WTC11 (cell line): ENCODE results near the gene GLI1. TPM values are rescaled to one million over a fixed set of nuclear protein-coding genes. Genes with fewer than 3 reads are reported as not detected.

ENCODE experiments used
- ATAC-seq: fragments of 200-7000 bp; cut with Tn5 transposase; 2 replicates; pipeline ENCODE4 v1.10.0; 2021; ENCODE audit warnings: mild to moderate bottlenecking, moderate library complexity
- CTCF ChIA-PET: fragments of 300-600 bp; sonication (Branson Sonifier 250); formaldehyde crosslinking; loops from one replicate; lab custom pipeline; 2021; ENCODE audit warnings: antibody characterized with exemption; lab: Charles Lee
- POLR2A ChIA-PET: fragments of 350-600 bp; sonication (Branson Sonifier 250); formaldehyde crosslinking; loops from one replicate; lab custom pipeline; 2021; ENCODE audit warnings: antibody characterized with exemption; lab: Charles Lee
- DNase-seq: peaks from one replicate; pipeline ENCODE4 v3.0.0; 2021; ENCODE audit warnings: low spot score
- H3K27ac Mint-ChIP-seq: 2 replicates; pipeline ENCODE4 v1.8.0; 2021; ENCODE audit warnings: mixed read lengths
- H3K27me3 Mint-ChIP-seq: 2 replicates; pipeline ENCODE4 v1.8.0; 2021; ENCODE audit warnings: low read depth, mild to moderate bottlenecking, moderate library complexity, mixed read lengths
- H3K36me3 Mint-ChIP-seq: 2 replicates; pipeline ENCODE4 v1.8.0; 2021; ENCODE audit warnings: mixed read lengths
- H3K4me1 Mint-ChIP-seq: 2 replicates; pipeline ENCODE4 v1.8.0; 2022; ENCODE audit warnings: mixed read lengths
- H3K4me3 Mint-ChIP-seq: 2 replicates; pipeline ENCODE4 v1.8.0; 2021; ENCODE audit warnings: mild to moderate bottlenecking, moderate library complexity, mixed read lengths
- H3K9me3 Mint-ChIP-seq: 2 replicates; pipeline ENCODE4 v1.8.0; 2021; ENCODE audit warnings: mixed read lengths
- GTF2I ChIP-seq: fragments of 250-450 bp; sonication (Bioruptor Pico); conservative IDR thresholded peaks from 2 replicates; pipeline ENCODE4 v1.4.0; 2021; ENCODE audit warnings: mild to moderate bottlenecking
- MYBL2 ChIP-seq: sonication (generic); formaldehyde crosslinking; IDR thresholded peaks from 2 replicates; pipeline ENCODE4 v1.8.1; 2023; ENCODE audit warnings: mild to moderate bottlenecking, moderate library complexity, missing genetic modification reagents
- NFYB ChIP-seq: sonication (generic); formaldehyde crosslinking; conservative IDR thresholded peaks from 2 replicates; pipeline ENCODE4 v1.8.0; 2022; ENCODE audit warnings: low read depth, missing genetic modification reagents
- NR1H2 ChIP-seq: sonication (generic); formaldehyde crosslinking; IDR thresholded peaks from 2 replicates; pipeline ENCODE4 v1.9.0; 2021; ENCODE audit warnings: mild to moderate bottlenecking, moderate library complexity, missing genetic modification reagents
- NR2C2 ChIP-seq: sonication (generic); formaldehyde crosslinking; IDR thresholded peaks from 2 replicates; pipeline ENCODE4 v1.8.0; 2022; ENCODE audit warnings: mild to moderate bottlenecking, missing genetic modification reagents
- ZNF263 ChIP-seq: sonication (generic); formaldehyde crosslinking; IDR thresholded peaks from 2 replicates; pipeline ENCODE4 v1.8.1; 2022; ENCODE audit warnings: low read depth, mild to moderate bottlenecking, moderate library complexity, missing genetic modification reagents
- ZNF671 ChIP-seq: fragments of 250-450 bp; sonication (Bioruptor Pico); IDR thresholded peaks from 2 replicates; pipeline ENCODE4 v1.8.0; 2021; ENCODE audit warnings: mild to moderate bottlenecking
- total RNA-seq: library from RNA; stranded (reverse); gene quantifications from 3 replicates; pipeline ENCODE4 v1.2.3, GENCODE V29; 2021
- TF ChIP-seq, protein P1 (sequence below): sonication (generic); formaldehyde crosslinking; IDR thresholded peaks from 2 replicates; pipeline ENCODE4 v1.8.1; 2022; ENCODE audit warnings: mild to moderate bottlenecking, missing genetic modification reagents, moderate library complexity, borderline replicate concordance
- TF ChIP-seq, protein P2 (sequence below): sonication (generic); formaldehyde crosslinking; IDR thresholded peaks from 2 replicates; pipeline ENCODE4 v1.8.1; 2022; ENCODE audit warnings: missing genetic modification reagents, borderline replicate concordance
- TF ChIP-seq, protein P3 (sequence below): sonication (generic); formaldehyde crosslinking; IDR thresholded peaks from 2 replicates; pipeline ENCODE4 v1.8.0; 2023; ENCODE audit warnings: mild to moderate bottlenecking, missing genetic modification reagents
- TF ChIP-seq, protein P4 (sequence below): sonication (generic); formaldehyde crosslinking; IDR thresholded peaks from 2 replicates; pipeline ENCODE4 v1.8.0; 2022; ENCODE audit warnings: missing genetic modification reagents
- TF ChIP-seq, protein P5 (sequence below): fragments of 250-450 bp; sonication (Bioruptor Pico); IDR thresholded peaks from 2 replicates; pipeline ENCODE4 v1.9.0; 2021; ENCODE audit warnings: mild to moderate bottlenecking
- TF ChIP-seq, protein P6 (sequence below): fragments of 250-450 bp; sonication (Bioruptor Pico); IDR thresholded peaks from 2 replicates; pipeline ENCODE4 v2.1.2; 2022; ENCODE audit warnings: mild to moderate bottlenecking, moderate library complexity
- TF ChIP-seq, protein P7 (sequence below): fragments of 200-600 bp; IDR thresholded peaks from 2 replicates; pipeline ENCODE4 v1.8.0; 2022; ENCODE audit warnings: antibody characterized with exemption
- TF ChIP-seq, protein P8 (sequence below): fragments of 250-450 bp; sonication (Bioruptor Pico); conservative IDR thresholded peaks from 2 replicates; pipeline ENCODE4 v1.9.0; 2021; ENCODE audit warnings: mild to moderate bottlenecking

Gene GLI1
- total RNA-seq, 1 experiment from 2014 or later = 16.2 TPM

DNA sequence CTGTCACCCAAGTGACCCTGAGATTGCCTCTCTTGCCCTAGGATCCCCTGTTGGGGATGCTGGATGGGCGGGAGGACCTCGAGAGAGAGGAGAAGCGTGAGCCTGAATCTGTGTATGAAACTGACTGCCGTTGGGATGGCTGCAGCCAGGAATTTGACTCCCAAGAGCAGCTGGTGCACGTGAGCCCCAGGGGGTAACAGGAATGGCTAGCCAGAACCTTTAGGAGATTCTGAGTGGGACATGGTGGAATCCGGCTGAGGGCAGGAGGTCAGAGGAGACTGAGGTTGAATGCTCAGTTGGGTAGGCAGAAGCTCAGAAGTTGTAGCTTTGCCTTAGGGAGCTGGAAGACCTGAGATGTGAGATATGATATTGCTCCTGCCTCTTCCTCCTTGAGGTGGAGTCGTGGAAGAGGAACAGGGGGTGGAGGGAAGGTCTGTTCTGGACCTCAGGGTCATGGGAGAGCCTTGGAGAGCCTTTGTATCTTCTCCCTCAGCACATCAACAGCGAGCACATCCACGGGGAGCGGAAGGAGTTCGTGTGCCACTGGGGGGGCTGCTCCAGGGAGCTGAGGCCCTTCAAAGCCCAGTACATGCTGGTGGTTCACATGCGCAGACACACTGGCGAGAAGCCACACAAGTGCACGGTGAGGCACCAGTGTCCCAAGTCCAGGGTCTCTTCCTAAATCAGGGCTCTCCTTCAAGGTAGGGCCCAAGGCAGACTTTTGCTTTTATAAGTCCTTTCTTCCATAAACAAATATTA, 6.3 kb downstream of the GLI1 start (continued):
- no peak for TF ChIP-seq MYBL2 (CRISPR knock-in tag)
- no peak for TF ChIP-seq GTF2I (CRISPR knock-in tag)
- TF ChIP-seq NR1H2 (CRISPR knock-in tag) = no peak
- TF ChIP-seq, protein P1, sequence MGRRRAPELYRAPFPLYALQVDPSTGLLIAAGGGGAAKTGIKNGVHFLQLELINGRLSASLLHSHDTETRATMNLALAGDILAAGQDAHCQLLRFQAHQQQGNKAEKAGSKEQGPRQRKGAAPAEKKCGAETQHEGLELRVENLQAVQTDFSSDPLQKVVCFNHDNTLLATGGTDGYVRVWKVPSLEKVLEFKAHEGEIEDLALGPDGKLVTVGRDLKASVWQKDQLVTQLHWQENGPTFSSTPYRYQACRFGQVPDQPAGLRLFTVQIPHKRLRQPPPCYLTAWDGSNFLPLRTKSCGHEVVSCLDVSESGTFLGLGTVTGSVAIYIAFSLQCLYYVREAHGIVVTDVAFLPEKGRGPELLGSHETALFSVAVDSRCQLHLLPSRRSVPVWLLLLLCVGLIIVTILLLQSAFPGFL (CRISPR knock-in tag) = no peak
- TF ChIP-seq, protein P2, sequence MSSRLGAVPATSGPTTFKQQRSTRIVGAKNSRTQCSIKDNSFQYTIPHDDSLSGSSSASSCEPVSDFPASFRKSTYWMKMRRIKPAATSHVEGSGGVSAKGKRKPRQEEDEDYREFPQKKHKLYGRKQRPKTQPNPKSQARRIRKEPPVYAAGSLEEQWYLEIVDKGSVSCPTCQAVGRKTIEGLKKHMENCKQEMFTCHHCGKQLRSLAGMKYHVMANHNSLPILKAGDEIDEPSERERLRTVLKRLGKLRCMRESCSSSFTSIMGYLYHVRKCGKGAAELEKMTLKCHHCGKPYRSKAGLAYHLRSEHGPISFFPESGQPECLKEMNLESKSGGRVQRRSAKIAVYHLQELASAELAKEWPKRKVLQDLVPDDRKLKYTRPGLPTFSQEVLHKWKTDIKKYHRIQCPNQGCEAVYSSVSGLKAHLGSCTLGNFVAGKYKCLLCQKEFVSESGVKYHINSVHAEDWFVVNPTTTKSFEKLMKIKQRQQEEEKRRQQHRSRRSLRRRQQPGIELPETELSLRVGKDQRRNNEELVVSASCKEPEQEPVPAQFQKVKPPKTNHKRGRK (CRISPR knock-in tag) = no peak
- TF ChIP-seq NFYB (CRISPR knock-in tag) = no peak
- TF ChIP-seq, protein P3, sequence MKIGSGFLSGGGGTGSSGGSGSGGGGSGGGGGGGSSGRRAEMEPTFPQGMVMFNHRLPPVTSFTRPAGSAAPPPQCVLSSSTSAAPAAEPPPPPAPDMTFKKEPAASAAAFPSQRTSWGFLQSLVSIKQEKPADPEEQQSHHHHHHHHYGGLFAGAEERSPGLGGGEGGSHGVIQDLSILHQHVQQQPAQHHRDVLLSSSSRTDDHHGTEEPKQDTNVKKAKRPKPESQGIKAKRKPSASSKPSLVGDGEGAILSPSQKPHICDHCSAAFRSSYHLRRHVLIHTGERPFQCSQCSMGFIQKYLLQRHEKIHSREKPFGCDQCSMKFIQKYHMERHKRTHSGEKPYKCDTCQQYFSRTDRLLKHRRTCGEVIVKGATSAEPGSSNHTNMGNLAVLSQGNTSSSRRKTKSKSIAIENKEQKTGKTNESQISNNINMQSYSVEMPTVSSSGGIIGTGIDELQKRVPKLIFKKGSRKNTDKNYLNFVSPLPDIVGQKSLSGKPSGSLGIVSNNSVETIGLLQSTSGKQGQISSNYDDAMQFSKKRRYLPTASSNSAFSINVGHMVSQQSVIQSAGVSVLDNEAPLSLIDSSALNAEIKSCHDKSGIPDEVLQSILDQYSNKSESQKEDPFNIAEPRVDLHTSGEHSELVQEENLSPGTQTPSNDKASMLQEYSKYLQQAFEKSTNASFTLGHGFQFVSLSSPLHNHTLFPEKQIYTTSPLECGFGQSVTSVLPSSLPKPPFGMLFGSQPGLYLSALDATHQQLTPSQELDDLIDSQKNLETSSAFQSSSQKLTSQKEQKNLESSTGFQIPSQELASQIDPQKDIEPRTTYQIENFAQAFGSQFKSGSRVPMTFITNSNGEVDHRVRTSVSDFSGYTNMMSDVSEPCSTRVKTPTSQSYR (CRISPR knock-in tag) = no peak
- TF ChIP-seq, protein P4, sequence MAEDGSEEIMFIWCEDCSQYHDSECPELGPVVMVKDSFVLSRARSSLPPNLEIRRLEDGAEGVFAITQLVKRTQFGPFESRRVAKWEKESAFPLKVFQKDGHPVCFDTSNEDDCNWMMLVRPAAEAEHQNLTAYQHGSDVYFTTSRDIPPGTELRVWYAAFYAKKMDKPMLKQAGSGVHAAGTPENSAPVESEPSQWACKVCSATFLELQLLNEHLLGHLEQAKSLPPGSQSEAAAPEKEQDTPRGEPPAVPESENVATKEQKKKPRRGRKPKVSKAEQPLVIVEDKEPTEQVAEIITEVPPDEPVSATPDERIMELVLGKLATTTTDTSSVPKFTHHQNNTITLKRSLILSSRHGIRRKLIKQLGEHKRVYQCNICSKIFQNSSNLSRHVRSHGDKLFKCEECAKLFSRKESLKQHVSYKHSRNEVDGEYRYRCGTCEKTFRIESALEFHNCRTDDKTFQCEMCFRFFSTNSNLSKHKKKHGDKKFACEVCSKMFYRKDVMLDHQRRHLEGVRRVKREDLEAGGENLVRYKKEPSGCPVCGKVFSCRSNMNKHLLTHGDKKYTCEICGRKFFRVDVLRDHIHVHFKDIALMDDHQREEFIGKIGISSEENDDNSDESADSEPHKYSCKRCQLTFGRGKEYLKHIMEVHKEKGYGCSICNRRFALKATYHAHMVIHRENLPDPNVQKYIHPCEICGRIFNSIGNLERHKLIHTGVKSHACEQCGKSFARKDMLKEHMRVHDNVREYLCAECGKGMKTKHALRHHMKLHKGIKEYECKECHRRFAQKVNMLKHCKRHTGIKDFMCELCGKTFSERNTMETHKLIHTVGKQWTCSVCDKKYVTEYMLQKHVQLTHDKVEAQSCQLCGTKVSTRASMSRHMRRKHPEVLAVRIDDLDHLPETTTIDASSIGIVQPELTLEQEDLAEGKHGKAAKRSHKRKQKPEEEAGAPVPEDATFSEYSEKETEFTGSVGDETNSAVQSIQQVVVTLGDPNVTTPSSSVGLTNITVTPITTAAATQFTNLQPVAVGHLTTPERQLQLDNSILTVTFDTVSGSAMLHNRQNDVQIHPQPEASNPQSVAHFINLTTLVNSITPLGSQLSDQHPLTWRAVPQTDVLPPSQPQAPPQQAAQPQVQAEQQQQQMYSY = no peak
- TF ChIP-seq, protein P5, sequence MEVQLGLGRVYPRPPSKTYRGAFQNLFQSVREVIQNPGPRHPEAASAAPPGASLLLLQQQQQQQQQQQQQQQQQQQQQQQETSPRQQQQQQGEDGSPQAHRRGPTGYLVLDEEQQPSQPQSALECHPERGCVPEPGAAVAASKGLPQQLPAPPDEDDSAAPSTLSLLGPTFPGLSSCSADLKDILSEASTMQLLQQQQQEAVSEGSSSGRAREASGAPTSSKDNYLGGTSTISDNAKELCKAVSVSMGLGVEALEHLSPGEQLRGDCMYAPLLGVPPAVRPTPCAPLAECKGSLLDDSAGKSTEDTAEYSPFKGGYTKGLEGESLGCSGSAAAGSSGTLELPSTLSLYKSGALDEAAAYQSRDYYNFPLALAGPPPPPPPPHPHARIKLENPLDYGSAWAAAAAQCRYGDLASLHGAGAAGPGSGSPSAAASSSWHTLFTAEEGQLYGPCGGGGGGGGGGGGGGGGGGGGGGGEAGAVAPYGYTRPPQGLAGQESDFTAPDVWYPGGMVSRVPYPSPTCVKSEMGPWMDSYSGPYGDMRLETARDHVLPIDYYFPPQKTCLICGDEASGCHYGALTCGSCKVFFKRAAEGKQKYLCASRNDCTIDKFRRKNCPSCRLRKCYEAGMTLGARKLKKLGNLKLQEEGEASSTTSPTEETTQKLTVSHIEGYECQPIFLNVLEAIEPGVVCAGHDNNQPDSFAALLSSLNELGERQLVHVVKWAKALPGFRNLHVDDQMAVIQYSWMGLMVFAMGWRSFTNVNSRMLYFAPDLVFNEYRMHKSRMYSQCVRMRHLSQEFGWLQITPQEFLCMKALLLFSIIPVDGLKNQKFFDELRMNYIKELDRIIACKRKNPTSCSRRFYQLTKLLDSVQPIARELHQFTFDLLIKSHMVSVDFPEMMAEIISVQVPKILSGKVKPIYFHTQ (CRISPR knock-in tag) = no peak

DNA sequence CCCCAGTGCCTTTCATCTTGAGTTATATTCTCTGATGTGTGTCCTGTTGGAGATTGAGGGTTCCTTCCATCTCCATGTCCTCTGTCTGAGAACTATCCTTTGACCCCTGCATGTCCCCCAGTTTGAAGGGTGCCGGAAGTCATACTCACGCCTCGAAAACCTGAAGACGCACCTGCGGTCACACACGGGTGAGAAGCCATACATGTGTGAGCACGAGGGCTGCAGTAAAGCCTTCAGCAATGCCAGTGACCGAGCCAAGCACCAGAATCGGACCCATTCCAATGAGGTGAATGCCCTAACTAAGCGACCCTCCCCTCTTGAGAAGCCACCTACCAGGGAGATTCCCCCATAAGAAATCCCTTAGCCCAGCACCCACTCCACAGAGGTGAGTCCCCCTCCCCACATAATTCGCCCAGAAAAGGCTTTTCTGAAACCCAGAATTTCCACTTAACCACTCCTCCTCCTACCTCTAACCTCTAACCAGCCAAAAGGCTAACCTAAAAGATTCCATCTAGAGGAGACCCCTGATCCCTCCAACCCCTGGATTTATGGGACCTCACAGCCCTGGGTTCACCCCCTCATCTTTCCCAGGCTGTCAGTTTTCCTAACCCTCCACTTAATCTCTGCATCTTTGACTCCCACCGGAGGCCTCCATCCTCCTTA, 7.8 kb downstream of the GLI1 start:
- ATAC-seq = no peak
- Mint-ChIP-seq H3K27ac (no peak overlapping the region), H3K4me1 (peaks cover 9% of the 10 kb centered on the region), H3K4me3 (no peak overlapping the region), H3K36me3 (0 out of 2 replicates have a peak, but pooled peaks cover 3% of the 10 kb centered on the region), H3K27me3 (peaks cover 24% of the 10 kb centered on the region), H3K9me3 (no peaks in the 10 kb centered on the region)
- ChIA-PET POLR2A (no interaction called here), CTCF (no interaction called here)
- DNase-seq = no peak
- TF ChIP-seq, protein P6, sequence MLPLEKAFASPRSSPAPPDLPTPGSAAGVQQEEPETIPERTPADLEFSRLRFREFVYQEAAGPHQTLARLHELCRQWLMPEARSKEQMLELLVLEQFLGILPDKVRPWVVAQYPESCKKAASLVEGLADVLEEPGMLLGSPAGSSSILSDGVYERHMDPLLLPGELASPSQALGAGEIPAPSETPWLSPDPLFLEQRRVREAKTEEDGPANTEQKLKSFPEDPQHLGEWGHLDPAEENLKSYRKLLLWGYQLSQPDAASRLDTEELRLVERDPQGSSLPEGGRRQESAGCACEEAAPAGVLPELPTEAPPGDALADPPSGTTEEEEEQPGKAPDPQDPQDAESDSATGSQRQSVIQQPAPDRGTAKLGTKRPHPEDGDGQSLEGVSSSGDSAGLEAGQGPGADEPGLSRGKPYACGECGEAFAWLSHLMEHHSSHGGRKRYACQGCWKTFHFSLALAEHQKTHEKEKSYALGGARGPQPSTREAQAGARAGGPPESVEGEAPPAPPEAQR = no peak
- TF ChIP-seq NR2C2 (no peak), ZNF263 (CRISPR knock-in tag) (no peak), ZNF671 (CRISPR knock-in tag) (no peak), MYBL2 (CRISPR knock-in tag) (no peak)
- TF ChIP-seq, protein P7, sequence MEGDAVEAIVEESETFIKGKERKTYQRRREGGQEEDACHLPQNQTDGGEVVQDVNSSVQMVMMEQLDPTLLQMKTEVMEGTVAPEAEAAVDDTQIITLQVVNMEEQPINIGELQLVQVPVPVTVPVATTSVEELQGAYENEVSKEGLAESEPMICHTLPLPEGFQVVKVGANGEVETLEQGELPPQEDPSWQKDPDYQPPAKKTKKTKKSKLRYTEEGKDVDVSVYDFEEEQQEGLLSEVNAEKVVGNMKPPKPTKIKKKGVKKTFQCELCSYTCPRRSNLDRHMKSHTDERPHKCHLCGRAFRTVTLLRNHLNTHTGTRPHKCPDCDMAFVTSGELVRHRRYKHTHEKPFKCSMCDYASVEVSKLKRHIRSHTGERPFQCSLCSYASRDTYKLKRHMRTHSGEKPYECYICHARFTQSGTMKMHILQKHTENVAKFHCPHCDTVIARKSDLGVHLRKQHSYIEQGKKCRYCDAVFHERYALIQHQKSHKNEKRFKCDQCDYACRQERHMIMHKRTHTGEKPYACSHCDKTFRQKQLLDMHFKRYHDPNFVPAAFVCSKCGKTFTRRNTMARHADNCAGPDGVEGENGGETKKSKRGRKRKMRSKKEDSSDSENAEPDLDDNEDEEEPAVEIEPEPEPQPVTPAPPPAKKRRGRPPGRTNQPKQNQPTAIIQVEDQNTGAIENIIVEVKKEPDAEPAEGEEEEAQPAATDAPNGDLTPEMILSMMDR = no peak
- TF ChIP-seq, protein P8, sequence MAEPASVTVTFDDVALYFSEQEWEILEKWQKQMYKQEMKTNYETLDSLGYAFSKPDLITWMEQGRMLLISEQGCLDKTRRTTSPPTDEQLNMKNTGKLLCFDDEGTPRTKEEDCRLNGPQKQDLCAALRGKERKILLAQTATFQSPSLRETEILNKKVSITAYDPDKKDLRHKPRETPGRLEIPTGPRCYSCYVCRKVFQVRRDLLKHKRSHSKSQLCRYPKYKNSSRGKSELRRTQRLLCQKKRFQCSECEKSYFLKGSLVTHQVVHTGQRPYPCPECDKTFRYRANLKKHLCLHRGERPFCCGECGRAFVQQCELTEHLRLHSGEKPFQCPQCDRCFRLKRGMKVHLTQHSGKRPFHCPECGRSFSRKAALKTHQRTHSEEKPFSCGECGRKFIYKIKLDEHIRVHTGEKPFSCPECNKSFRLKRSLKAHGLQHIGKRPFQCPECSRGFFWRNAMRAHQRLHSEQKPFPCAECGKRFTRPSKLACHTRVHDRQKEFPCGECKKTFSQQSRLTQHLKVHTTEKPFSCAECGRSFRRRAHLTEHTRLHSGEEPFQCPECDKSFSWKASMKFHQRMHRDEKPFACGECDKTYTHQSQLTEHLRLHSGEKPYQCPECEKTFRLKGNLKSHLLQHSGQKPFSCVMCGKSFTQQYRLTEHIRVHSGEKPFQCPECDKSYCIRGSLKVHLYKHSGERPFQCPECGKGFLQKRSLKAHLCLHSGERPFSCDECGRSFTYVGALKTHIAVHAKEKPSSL (CRISPR knock-in tag) = no peak
